ENCODE measurements around the gene OR4M1.
"Not testable (repeated sequence)": the region's sequence is repeated elsewhere in the genome, so short reads cannot be mapped to it uniquely, and the experiment has no call there.

Gene OR4M1

DNA sequence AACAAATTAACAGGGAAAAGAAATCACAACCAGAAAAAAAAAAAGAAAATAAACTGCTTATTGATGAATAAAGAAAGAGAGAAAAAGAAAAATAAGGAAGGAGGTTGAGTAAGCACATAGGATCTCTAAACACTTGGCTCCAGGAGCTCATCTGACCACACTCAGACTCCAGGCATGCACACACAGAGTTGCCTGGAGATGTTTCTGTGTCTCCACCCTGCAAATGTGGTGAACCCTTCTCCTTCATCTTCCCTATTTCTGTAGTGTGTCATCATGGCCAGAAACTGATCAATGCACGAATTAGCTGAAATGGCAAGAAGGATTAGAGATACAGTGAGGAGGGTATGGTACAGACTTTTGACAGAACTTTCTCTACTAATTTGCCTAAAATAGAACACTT is 50.5 kb downstream of the OR4M1 start:
- DNase-seq: no peak

DNA sequence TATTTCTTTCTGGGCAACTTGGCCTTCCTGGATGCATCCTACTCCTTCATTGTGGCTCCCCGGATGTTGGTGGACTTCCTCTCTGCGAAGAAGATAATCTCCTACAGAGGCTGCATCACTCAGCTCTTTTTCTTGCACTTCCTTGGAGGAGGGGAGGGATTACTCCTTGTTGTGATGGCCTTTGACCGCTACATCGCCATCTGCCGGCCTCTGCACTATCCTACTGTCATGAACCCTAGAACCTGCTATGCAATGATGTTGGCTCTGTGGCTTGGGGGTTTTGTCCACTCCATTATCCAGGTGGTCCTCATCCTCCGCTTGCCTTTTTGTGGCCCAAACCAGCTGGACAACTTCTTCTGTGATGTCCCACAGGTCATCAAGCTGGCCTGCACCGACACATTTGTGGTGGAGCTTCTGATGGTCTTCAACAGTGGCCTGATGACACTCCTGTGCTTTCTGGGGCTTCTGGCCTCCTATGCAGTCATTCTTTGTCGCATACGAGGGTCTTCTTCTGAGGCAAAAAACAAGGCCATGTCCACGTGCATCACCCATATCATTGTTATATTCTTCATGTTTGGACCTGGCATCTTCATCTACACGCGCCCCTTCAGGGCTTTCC is 54.4 kb downstream of the OR4M1 start:
- DNase-seq: not testable (repeated sequence)

DNA sequence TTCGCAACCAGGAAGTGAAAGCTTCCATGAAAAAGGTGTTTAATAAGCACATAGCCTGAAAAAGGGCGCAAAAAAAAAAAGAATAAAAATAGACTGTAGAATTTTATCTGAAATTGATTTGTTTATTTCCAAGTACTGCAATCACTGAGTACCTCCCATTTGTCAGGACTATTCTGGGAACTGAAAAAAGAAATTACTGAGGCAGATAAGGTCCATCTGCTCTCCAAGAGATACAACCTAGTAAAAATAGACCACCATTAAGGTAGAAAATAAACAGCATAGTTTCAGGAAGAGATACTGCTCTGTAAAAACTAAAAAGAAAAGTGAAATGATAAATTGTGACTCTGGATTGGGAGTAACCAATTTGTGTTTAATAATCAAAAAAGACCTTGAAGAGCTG is 55.0 kb downstream of the OR4M1 start:
- no peak for DNase-seq
